GM21576 (cell line): ENCODE data around the gene GABRD.

Experiments
- ATAC-seq: cut with Tn5 transposase; IDR thresholded peaks from one replicate; pipeline ENCODE4 v1.9.1; 2021; ENCODE audit warnings: mild to moderate bottlenecking, moderate library complexity; ENCODE audit not compliant: unreplicated experiment

Gene GABRD

DNA sequence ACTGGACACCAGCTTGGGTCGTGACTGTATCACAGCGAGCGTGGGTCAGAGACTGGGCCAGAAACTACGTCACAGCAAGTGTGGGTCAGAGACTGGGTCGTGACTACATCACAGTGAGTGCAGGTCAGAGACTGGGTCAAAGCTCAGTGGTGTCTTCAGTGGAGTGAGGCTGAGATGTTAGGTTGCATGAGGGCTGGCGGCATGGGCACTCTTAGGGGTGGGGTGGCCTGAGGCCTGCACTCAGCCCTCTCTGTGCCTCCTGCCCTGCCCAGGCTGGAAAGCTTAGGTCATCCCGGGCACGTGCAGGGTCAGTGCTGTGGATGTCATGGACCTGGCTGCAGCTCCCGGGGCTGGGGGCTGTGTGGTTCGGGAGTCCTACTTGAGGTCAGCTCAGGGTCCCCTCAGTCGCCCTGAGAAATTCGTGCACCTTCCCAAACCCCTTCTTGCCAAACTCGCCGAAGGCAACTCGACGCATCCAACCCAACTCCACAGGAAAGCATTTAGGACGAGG lies 34.5 kb upstream of the GABRD start:
- ATAC-seq: no peak

DNA sequence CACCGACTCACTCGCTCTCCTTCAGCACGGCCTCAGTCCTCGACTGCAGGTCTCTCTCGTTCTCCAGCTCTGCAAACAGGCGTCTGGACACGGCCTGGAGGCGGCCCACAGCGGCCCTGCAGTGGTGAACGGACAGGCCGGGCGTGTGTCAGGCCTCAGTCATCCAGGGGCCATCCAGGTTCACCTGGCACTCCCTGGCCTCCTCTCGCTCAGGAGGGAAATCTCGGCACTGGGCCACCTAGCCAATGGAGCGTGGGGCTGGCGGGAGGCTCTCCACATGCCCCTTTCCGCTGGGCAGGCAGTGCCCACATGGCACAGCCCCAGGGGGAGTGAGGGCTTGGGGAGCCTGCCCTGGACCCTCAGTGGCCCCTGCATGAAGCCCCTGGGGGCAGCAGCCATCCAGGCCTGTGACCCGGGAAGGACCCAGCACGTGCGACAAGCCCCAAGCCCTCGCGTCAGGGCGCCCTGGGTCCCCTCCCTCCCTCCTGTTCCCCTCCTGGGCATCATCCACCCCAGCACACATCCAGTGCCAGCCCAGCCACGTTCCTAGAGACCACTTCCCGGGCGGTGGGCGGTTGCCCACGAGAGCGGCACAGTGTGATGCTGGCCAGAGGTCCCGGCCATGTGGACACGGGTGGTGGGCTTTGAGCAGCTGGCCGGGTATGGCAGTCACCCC lies 33.6 kb upstream of the GABRD start:
- ATAC-seq: no peak

DNA sequence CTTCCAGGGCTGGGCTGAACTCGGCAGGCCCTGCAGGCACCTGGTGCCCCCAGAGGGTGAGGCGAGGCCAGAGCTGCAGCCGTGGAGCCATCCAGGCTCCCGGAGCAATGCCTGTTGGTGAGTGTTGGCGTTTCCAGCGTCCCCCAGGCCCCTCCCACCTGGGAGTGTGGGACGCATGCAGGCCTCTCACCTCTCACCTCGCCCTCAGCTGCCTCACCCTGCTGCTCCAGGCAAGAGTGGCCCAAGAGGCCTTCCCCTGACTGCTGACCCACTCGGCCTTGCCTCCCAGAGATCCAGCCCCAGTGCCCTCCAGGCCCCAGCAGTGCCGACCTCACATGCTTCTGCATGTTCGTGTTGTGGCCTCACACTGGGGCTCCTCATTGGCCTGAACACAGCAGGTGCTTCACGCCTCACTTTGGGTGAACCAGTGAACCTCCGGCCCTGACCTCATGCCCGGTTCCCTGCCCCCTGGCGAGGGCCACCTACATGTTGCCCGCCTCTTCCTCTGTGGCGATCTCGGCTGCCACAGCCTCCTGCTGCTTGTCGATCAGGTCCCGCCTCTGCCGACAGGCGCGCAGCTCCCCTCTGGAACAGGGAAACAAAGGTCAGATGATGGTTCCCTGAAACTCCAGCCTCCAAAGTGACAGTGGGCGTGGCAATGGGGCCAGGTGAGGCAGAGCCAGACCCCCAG lies 32.5 kb upstream of the GABRD start:
- no peak for ATAC-seq

DNA sequence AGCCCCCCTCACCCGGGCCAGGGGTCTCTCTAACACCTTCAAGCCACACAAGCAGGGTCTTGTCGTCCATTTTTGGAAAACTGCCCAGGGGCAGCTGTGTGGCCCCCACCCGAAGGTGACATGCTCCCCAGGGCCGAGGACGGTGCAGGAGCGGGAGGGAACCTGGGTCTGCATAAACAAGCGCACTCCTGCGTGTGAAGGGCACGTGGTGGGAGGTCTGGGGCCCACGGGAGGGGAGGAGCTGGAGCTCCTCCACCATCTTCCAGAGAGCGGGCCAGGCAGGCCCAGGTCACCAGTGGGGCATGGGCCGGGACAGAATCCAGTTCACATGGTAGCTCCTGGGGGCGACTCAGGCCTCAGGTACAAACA lies 32.0 kb upstream of the GABRD start:
- no peak for ATAC-seq

DNA sequence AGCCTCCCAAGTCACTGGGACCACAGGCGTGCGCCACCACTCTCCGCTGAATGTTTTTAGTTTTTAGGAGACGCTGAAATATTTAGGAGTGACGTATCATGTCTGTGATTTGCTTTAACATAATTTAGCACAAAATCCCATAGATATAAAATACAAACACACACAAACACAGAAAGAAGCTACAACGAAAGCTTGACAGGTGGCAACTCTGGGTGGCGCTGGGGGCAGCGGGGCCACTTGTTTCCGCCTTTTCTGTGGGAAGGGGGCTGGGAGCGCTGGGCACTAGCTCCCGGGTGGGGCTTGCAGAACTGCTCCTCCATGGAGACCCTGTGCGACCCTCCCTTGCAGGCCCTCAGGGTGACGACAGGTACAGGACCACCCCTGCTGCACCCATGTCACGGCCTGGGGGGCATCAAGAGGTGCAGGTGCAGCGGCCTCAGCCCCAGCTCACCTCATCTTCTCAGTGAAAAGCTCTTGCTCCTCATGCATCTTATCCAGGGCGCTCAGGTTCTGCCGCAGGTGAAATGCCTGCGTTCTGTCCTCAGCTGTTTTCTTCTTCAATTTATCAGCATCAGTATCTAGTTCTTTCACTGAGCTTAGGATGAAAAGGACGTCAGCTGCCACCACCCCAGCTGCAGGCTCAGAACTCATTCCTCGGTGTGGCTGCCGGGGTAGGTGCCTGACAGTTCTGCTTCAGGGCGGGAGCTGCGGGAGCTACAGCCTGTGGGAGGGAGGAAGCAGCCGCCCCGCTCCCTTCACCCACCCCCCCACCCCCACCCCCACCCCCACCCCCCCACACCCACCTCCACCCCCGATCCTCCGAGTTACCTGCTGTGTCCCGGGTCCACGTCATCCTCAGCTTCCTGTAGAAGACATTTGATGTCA lies 30.8 kb upstream of the GABRD start:
- ATAC-seq: no peak

DNA sequence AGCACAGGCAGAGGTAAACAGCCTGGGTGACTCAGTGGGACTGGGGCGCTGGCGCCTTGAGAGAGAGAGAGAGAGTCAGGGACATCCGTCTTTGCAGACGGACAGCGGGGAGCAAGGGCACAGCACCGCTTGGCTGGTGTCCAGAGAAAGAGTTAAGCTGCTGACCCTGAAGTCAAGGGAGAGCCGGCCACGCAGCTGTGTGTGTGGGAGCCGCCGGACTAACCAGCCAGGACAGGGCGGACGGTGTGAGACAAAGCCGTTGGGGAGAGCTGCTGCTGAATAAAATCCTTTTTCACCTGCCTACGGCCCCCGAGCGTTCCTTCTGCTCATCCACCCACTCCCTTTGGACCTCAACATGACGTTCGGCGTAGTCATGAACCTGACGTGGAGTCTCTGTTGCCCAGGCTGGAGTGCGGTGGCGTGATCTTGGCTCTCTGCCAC lies 30.0 kb upstream of the GABRD start:
- ATAC-seq: no peak

DNA sequence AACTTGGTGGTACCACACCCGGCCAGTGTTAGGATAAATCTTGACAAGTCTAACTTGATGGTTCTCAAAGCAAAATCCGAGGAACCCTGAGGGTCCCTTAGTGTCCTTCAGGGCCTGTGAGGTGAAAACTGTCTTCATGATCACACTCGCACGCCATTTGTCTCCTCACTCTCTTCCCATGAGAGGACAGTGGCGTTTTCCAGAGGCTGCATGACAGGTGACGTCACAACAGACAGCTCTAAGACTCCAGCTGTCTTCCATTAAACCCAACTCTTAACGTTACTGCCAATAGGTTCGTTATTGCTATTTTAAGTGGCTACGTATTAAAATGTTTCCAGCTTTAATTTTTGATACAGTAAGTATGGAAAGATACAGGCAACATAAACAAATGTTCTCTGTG lies 29.4 kb upstream of the GABRD start:
- no peak for ATAC-seq

DNA sequence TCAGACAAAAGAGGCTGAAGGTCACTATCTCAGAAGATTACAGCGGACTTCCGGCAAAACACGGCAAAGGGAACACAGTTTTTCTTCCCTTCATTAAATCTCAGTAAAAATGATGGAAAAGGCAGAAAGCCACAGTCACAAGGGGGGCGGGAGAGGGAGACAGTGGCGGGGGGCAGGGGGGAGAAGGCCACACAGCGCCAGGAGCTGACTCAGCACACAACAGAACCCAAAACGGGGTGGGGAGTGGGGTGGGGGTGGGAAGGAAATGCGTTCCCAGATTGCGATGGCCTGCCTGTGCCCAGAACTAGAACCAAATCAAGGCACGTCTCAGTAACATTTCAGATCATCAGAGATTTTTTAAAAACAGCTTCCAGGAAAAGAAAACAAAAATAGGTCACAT lies 28.9 kb upstream of the GABRD start:
- no peak for ATAC-seq

DNA sequence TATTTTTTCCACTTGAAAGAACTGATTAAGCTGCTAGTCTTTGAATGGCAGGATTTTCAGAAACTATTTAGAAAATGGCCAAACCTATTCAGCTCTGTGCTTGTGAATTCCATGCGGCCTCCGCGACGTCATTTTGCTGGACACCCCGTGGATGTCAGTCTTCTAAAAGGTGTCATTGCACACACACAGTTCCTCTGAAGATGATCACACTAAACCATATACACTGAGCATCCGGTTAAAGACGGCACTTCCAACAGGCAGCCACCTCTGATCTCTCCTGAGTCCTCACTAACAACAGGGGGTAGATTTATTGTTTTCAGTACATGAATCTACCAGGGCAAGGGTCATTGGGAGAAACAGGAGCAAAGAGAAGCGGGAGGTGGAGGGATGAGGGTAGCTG lies 24.6 kb upstream of the GABRD start:
- no peak for ATAC-seq

DNA sequence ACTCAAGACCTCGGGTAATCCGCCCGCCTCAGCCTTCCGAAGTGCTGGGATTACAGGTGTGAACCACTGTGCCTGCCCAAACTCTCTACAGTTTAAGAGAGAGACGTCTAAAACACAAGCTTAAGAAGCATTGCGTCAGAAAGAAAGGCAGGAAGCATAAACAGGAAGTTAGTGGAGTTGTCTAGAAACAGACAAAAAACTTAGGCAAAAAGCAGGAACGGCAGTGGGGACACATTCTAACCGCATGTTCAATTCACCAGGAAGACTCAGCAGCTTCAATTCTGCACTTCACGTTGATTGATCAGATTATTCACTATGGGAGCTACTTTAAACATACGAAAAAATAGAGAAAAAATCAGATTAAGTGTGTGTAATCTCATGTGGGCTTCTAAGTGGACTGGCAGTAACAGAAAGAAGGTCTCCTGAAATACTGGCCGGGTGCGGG lies 22.9 kb upstream of the GABRD start:
- ATAC-seq: no peak

DNA sequence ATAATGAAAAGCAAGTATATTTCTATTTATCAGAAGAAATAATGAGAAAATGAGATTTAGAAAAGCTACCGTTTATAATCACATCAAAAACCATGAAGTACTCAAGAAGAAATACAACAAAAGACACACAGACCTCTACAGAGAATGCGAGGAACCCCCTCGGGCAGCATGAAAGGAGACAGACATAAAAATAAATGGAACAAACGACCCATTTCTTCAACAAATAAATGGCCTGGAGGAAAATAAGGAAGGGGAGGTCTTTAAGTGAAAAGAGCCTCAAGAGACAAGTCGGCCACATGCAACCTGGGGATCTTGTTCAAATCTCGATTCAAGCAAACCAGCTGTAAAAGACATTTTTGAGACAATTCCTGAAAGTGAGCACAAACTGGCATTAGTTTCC lies 21.6 kb upstream of the GABRD start:
- ATAC-seq: no peak

DNA sequence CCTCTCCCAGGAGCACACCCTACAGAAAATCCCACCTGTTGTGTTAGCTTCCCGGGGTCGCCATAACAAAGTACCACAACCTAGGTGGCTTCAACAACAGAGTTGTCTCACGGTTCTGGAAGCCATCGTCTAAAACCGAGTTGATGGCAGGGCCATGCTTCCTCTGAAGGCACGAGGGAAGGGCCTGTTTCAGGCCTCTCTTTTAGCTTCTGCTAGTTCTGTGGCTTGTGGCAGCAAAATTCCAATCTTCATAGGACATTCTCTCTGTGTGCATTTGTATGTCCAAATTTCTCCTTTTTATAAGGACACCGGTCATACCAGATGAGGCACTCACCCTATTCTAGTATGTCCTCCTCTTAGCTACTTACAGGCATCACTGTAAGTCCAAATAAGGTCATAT lies 18.7 kb upstream of the GABRD start:
- ATAC-seq: no peak

DNA sequence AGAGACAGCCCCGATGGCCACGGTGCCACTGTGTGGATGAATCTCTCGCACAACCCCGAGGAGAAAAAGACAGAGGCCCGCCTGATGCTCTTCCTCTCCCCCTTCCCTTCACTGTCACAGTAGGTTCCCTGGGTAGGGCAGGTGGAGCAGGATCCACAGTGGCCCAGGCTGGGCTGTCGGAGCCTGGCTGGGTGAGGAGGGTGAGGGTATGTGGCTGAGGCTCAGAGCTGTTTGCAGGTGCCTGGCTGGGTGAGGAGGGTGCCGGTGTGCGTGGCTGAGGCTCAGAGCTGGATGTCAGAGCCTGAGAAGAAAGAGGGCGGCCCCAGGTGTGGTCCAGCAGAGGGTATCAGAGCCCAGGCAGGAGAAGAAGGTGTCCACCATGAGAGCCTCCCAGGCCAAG lies 18.3 kb upstream of the GABRD start:
- no peak for ATAC-seq

DNA sequence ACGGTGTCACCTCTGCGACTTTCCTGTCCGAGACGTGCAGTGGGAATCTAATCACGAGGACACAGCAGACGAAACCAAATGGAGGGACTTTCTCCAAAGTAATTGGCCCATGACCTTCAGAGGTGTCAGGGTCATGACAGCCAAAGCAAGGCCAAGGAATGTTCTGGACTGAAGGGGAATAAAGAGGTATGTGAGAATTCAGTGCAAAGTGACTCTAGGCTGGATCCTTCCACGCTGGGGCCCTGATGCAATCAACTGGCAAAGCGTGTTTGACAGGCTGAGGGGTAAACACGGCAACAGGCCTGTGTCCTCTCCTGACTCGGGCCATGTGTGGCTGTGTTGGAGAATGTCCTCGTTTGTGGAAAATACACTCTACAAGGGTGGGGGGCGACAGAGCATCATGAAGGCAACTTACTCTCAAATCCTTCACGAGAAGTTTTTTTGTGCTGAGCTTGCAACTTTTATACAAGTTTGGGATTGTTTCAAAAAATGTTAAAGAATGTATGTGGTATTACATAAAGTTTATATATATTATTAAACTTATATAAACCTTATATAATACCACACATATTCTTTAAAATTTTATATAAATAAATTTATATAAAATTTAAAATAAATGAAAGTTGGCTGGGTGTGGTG lies 17.3 kb upstream of the GABRD start:
- no peak for ATAC-seq

DNA sequence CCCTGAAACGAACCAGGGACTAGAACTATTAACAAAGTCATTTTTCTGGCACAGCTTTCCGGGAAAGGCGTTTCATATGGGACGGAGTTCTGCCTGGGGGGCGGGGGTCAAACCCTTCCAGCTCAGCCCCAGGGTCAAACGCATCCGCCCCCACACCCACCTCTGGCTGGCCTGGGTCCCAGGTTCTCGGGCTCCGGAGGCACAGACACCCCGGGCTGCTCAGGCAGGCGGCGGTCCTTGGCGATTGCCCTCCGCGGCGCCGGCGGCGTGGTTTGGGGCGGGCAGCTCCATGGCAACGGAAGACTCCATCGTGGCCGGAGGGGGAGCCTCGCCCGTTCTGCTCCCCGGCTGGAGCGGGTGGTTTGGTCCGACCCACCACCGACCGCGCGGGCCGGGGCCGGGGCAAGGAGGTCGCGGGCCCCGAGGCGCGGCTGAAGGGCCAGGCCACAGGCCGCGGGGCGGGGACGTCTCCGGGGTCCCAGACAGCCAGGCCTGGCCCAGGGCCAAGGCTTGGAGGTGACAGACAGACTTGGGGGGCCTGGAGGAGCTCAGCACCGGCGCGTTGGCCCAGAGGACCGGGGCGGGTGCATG lies 15.5 kb upstream of the GABRD start, which contains the start of gene CFAP74:
CFAP74 (minus strand) TSS at position 246 of the 591 bp plus-strand sequence. CDS start 12,830 bp downstream, outside the sequence.
- no peak for ATAC-seq

DNA sequence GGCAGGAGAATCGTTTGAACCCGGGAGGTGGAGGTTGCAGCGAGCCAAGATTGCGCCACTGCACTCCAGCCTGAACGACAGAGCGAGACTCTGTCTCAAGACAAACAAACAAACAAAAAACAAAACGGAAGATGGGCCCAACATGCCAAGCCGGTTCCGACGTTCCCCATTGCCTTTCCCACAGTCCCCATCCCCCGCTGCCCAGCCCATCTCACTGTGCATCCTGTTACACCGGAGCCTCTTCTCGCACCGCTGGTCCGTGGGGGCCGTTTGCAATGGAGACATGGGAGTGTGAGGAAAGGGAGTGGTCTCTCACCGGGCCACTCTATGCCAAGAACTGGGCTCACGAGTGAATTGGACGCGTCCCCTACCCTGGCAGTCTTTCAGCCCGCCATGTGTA lies 14.3 kb upstream of the GABRD start:
- no peak for ATAC-seq

DNA sequence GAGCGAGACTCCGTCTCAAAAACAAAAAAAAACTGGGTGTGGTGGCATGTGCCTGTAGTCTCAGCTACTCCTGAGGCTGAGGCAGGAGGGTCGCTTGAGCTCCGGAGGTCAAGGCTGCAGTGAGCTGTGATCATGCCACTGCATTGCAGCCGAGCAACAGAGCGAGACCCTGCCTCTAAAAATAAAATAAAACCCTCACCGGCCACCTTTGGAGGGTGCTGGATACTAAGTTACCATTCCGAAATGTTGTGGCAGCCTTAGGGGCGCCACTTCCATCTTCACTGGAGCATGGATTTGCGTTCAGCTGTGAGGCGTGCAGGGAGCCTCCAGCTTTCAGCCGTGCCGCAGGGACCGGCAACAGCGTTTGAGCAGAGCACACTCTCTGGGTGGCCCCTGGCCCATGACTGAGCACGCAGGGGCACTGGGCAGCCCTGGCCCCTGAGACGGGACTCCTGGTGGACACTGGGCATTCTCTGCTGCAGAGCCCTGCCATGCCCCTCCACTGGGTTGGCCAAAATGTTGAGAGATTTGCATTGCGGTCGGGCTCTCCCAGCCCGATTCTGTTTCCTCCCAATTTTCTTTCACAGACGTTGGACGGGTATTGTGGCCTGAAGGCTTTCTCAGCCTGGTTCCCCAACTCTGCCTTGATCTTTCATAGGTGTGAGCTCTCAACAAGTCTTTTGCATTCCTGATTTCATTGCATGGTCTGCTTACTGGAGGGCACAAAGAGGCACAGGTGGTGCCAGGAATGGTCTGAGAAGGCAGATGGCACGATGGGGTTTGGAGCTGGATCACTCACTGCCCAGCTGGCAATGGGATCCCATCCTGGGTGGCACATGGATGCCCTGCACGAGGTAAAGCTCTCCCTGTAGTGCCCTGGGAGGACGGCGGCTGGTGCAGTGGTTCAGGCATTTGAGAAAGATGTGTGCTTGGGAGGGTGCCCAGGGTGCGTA lies 9.8 kb upstream of the GABRD start:
- no peak for ATAC-seq

DNA sequence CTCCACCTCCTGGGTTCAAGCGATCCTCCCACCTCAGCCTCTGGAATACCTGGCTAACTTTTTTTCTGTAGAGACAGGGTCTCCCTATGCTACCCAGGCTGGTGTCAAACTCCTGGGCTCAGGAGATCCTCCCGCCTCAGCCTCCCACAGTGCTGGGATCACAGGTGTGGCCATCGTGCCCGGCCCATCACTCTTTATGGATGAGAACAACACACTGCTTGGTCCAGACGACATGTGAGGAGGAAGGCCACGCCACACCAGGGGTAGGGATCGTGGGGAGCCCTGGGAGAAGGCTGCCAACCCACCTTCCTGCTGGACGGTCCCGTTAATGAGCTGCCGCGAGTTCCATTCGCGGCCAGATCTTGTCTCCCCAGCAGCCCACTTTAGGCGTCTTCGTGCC lies 5.0 kb upstream of the GABRD start:
- ATAC-seq: no peak
